ENCODE measurements around the gene LAMC3.

Gene LAMC3

GRCh38 chr9:131081868-131082267 lies 72.9 kb downstream of the LAMC3 start:
- DNase-seq (ENCODE audit: low read depth), result no peak
- Histone ChIP-seq H3K27me3 (replicated peaks; ENCODE audit: control insufficient read depth, insufficient read depth, low read length) (peaks cover 40% of the 10 kb centered on the region), H3K4me3 (ENCODE audit: low read length) (no peak overlapping the region), H3K9ac (ENCODE audit: low read length) (no peak overlapping the region), H3K36me3 (ENCODE audit: control insufficient read depth, insufficient read depth, low read length, severe bottlenecking) (no peaks in the 10 kb centered on the region), H3K9me3 (ENCODE audit: control insufficient read depth, low read length) (no peaks in the 10 kb centered on the region), H3K4me1 (ENCODE audit: control insufficient read depth, insufficient read depth, low read length) (no peaks in the 10 kb centered on the region)

DNA sequence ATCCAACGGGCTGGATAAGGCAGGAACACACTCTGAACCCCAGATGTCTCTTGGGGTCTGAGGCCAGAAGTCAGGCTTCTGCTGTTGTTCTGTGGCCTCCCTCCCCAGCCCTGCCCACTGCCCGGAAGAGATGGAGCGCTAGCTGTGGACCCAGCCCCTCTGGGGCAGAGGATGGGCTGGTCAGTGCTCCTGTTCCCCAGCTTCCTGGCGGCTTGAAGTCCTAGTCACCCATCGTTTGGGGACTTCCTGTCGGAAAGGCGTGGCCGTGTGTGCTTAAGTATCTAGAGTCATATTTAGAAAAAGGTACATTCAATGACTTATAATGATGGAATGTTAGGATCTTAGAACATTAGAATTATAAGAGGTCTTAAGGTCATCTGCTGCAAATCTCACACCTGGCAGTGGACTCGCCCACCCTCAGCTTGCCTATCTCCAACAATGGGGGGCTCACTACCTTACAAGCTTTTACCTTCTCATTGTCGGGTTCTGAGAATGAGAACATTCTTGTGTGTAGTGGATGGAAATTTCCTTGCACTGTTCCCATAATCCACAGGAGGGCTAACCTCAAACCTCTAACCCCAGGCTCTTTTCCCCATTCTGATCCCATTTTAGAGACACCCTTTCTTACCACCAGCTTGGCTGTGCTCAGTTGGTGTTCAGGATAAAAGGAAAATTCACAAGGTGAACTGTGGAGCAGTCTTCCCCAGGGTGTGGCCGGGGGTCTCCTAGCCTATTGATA lies 74.0 kb downstream of the LAMC3 start:
- no peak for DNase-seq (ENCODE audit: low read depth)
- H3K27me3 ChIP-seq (replicated peaks; ENCODE audit: control insufficient read depth, insufficient read depth, low read length), result peaks cover 49% of the 10 kb centered on the region
- H3K9ac ChIP-seq (ENCODE audit: low read length), result no peak overlapping the region
- H3K4me1 ChIP-seq (ENCODE audit: control insufficient read depth, insufficient read depth, low read length), result no peaks in the 10 kb centered on the region
- no peak overlapping the region for H3K4me3 ChIP-seq (ENCODE audit: low read length)
- H3K9me3 ChIP-seq (ENCODE audit: control insufficient read depth, low read length), result no peaks in the 10 kb centered on the region
- H3K36me3 ChIP-seq (ENCODE audit: control insufficient read depth, insufficient read depth, low read length, severe bottlenecking), result no peaks in the 10 kb centered on the region

- Histone ChIP-seq H3K4me3 (ENCODE audit: low read length) (no peak overlapping the region), H3K9me3 (ENCODE audit: control insufficient read depth, low read length) (no peaks in the 10 kb centered on the region), H3K9ac (ENCODE audit: low read length) (no peak overlapping the region), H3K36me3 (ENCODE audit: control insufficient read depth, insufficient read depth, low read length, severe bottlenecking) (no peaks in the 10 kb centered on the region), H3K27me3 (replicated peaks; ENCODE audit: control insufficient read depth, insufficient read depth, low read length) (peaks cover 48% of the 10 kb centered on the region), H3K4me1 (ENCODE audit: control insufficient read depth, insufficient read depth, low read length) (no peaks in the 10 kb centered on the region)
- DNase-seq (ENCODE audit: low read depth), result no peak
Observed at GRCh38 chr9:131084661-131085369, 75.8 kb downstream of the LAMC3 start.

DNA sequence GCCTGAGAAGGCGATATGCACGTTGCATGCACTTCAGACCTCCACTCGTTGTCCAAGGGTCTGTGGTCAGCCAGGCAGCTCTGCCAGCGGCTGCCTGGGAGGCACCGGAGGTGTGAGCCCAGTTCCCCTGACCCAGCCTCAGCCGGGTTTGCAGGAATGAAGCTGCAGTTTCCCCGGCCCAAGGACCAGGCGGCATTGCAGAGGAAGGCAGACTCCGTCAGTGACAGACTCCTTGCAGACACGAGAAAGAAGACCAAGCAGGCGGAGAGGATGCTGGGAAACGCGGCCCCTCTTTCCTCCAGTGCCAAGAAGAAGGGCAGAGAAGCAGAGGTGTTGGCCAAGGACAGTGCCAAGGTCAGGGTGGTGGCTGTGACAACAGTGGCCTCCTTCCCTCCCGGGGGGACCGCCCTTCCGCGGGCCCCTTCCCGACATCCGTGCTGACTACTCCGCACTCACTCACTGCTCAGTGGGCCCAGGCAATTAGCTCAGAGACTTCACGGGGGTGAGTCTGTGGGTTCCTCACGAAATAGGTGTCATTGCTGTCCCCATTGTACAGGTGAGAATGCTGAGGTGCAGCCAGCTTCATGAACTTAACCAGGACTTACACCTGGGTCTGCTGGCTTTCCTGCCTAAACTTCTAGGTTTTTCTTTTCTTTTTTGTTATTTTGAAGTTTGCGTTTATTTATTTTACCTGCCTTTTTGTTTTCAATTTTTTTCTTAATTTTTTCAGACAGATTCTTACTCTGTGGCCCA lies 76.6 kb downstream of the LAMC3 start:
- no peak overlapping the region for H3K4me3 ChIP-seq (ENCODE audit: low read length)

DNA sequence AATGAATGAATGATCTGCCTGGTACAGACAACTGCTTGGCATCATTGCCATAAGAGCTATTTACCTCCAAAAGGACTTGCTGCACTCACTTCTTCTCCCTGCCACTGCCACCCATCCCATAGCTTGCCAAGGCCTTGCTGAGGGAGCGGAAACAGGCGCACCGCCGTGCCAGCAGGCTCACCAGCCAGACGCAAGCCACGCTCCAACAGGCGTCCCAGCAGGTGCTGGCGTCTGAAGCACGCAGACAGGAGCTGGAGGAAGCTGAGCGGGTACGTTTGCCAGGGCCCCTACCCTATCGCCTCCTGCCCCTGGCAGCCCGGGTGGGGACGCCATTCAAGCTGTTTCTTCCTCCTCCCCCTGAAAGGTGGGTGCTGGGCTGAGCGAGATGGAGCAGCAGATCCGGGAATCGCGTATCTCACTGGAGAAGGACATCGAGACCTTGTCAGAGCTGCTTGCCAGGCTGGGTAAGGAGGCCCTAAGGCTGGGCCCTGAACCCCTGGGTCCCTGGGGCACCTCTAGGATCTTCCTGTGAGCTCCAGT lies 78.5 kb downstream of the LAMC3 start:
- no peak for DNase-seq (ENCODE audit: low read depth)
- H3K27me3 ChIP-seq (replicated peaks; ENCODE audit: control insufficient read depth, insufficient read depth, low read length), result peaks cover 32% of the 10 kb centered on the region
- H3K4me1 ChIP-seq (ENCODE audit: control insufficient read depth, insufficient read depth, low read length), result no peaks in the 10 kb centered on the region
- H3K4me3 ChIP-seq (ENCODE audit: low read length), result no peak overlapping the region
- no peaks in the 10 kb centered on the region for H3K36me3 ChIP-seq (ENCODE audit: control insufficient read depth, insufficient read depth, low read length, severe bottlenecking)
- no peaks in the 10 kb centered on the region for H3K9me3 ChIP-seq (ENCODE audit: control insufficient read depth, low read length)
- H3K9ac ChIP-seq (ENCODE audit: low read length), result no peak overlapping the region

More for the DNA sequence above, 76.6 kb downstream of the LAMC3 start:
- Histone ChIP-seq H3K27me3 (replicated peaks; ENCODE audit: control insufficient read depth, insufficient read depth, low read length) (peaks cover 46% of the 10 kb centered on the region), H3K9ac (ENCODE audit: low read length) (no peak overlapping the region), H3K36me3 (ENCODE audit: control insufficient read depth, insufficient read depth, low read length, severe bottlenecking) (no peaks in the 10 kb centered on the region), H3K9me3 (ENCODE audit: control insufficient read depth, low read length) (no peaks in the 10 kb centered on the region), H3K4me1 (ENCODE audit: control insufficient read depth, insufficient read depth, low read length) (no peaks in the 10 kb centered on the region)
- no peak for DNase-seq (ENCODE audit: low read depth)

GRCh38 chr9:131090025-131090787 lies 81.2 kb downstream of the LAMC3 start:
- Histone ChIP-seq H3K4me1 (ENCODE audit: control insufficient read depth, insufficient read depth, low read length) (peaks cover 8% of the 10 kb centered on the region), H3K36me3 (ENCODE audit: control insufficient read depth, insufficient read depth, low read length, severe bottlenecking) (no peaks in the 10 kb centered on the region), H3K4me3 (ENCODE audit: low read length) (no peak overlapping the region), H3K27me3 (replicated peaks; ENCODE audit: control insufficient read depth, insufficient read depth, low read length) (peaks cover 26% of the 10 kb centered on the region), H3K9ac (ENCODE audit: low read length) (no peak overlapping the region), H3K9me3 (ENCODE audit: control insufficient read depth, low read length) (no peaks in the 10 kb centered on the region)
- no peak for DNase-seq (ENCODE audit: low read depth)

DNA sequence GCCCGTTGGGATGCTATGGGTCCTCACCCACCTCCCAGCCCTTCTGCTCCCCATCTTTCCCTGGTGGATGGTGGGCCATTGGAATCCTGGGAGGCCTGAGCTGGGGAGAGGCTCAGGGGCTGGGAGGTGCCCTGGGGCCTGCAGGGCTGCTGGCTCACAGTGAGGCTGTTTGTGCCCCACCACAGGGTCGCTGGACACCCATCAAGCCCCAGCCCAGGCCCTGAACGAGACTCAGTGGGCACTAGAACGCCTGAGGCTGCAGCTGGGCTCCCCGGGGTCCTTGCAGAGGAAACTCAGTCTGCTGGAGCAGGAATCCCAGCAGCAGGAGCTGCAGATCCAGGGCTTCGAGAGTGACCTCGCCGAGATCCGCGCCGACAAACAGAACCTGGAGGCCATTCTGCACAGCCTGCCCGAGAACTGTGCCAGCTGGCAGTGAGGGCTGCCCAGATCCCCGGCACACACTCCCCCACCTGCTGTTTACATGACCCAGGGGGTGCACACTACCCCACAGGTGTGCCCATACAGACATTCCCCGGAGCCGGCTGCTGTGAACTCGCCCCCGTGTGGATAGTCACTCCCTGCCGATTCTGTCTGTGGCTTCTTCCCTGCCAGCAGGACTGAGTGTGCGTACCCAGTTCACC lies 82.5 kb downstream of the LAMC3 start:
- no peak overlapping the region for H3K9ac ChIP-seq (ENCODE audit: low read length)
- no peaks in the 10 kb centered on the region for H3K9me3 ChIP-seq (ENCODE audit: control insufficient read depth, low read length)
- H3K36me3 ChIP-seq (ENCODE audit: control insufficient read depth, insufficient read depth, low read length, severe bottlenecking), result no peaks in the 10 kb centered on the region
- peaks cover 9% of the 10 kb centered on the region for H3K4me1 ChIP-seq (ENCODE audit: control insufficient read depth, insufficient read depth, low read length)
- peaks cover 28% of the 10 kb centered on the region for H3K27me3 ChIP-seq (replicated peaks; ENCODE audit: control insufficient read depth, insufficient read depth, low read length)
- no peak overlapping the region for H3K4me3 ChIP-seq (ENCODE audit: low read length)
- DNase-seq (ENCODE audit: low read depth), result no peak

- peaks cover 13% of the 10 kb centered on the region for H3K4me1 ChIP-seq (ENCODE audit: control insufficient read depth, insufficient read depth, low read length)
- no peaks in the 10 kb centered on the region for H3K36me3 ChIP-seq (ENCODE audit: control insufficient read depth, insufficient read depth, low read length, severe bottlenecking)
- H3K4me3 ChIP-seq (ENCODE audit: low read length), result no peak overlapping the region
- H3K27me3 ChIP-seq (replicated peaks; ENCODE audit: control insufficient read depth, insufficient read depth, low read length), result peaks cover 29% of the 10 kb centered on the region
- DNase-seq (ENCODE audit: low read depth), result no peak
- H3K9ac ChIP-seq (ENCODE audit: low read length), result no peak overlapping the region
- H3K9me3 ChIP-seq (ENCODE audit: control insufficient read depth, low read length), result no peaks in the 10 kb centered on the region
Observed at GRCh38 chr9:131092030-131092429, 83.1 kb downstream of the LAMC3 start.

GRCh38 chr9:131092548-131093440 lies 83.8 kb downstream of the LAMC3 start:
- H3K4me3 ChIP-seq (ENCODE audit: low read length), result no peak overlapping the region
- peaks cover 13% of the 10 kb centered on the region for H3K4me1 ChIP-seq (ENCODE audit: control insufficient read depth, insufficient read depth, low read length)
- H3K9ac ChIP-seq (ENCODE audit: low read length), result no peak overlapping the region
- no peak for DNase-seq (ENCODE audit: low read depth)
- peaks cover 31% of the 10 kb centered on the region for H3K27me3 ChIP-seq (replicated peaks; ENCODE audit: control insufficient read depth, insufficient read depth, low read length)
- H3K9me3 ChIP-seq (ENCODE audit: control insufficient read depth, low read length), result no peaks in the 10 kb centered on the region
- no peaks in the 10 kb centered on the region for H3K36me3 ChIP-seq (ENCODE audit: control insufficient read depth, insufficient read depth, low read length, severe bottlenecking)

GRCh38 chr9:131094015-131094414 lies 85.0 kb downstream of the LAMC3 start:
- no peaks in the 10 kb centered on the region for H3K36me3 ChIP-seq (ENCODE audit: control insufficient read depth, insufficient read depth, low read length, severe bottlenecking)
- peaks cover 37% of the 10 kb centered on the region for H3K27me3 ChIP-seq (replicated peaks; ENCODE audit: control insufficient read depth, insufficient read depth, low read length)
- no peak for DNase-seq (ENCODE audit: low read depth)
- H3K4me1 ChIP-seq (ENCODE audit: control insufficient read depth, insufficient read depth, low read length), result peaks cover 13% of the 10 kb centered on the region
- no peak overlapping the region for H3K4me3 ChIP-seq (ENCODE audit: low read length)
- no peaks in the 10 kb centered on the region for H3K9me3 ChIP-seq (ENCODE audit: control insufficient read depth, low read length)
- no peak overlapping the region for H3K9ac ChIP-seq (ENCODE audit: low read length)
